GM20000 (cell line): ENCODE data around the gene DSCAM.
"Not testable (repeated sequence)": the region's sequence is repeated elsewhere in the genome, so short reads cannot be mapped to it uniquely, and the experiment has no call there.

Source experiments
- DNase-seq: peaks from one replicate; pipeline ENCODE4 v3.0.0; 2012; ENCODE audit warnings: low spot score
- CTCF ChIP-seq: IDR thresholded peaks from 2 replicates; pipeline ENCODE4 v1.5.1; 2012; ENCODE audit warnings: mild to moderate bottlenecking, control low read depth; ENCODE audit errors: extremely low read depth, missing control alignments

The DSCAM gene

GRCh38 chr21:40041446-40041845 is 805.5 kb downstream of the DSCAM start:
- DNase-seq, result no peak
- no peak for TF ChIP-seq CTCF

- DNase-seq, result not testable (repeated sequence)
Measured at GRCh38 chr21:40033156-40033782, 813.7 kb downstream of the DSCAM start.

GRCh38 chr21:40029888-40030287 is 817.1 kb downstream of the DSCAM start:
- no peak for DNase-seq
- TF ChIP-seq CTCF, result no peak

GRCh38 chr21:40028393-40028792 is 818.6 kb downstream of the DSCAM start:
- DNase-seq, result not testable (repeated sequence)

- no peak for DNase-seq
- TF ChIP-seq CTCF, result no peak
Measured at GRCh38 chr21:40021558-40022351, 825.2 kb downstream of the DSCAM start.

GRCh38 chr21:40020651-40021050 is 826.3 kb downstream of the DSCAM start:
- DNase-seq, result no peak
- TF ChIP-seq CTCF, result no peak

- DNase-seq, result no peak
- TF ChIP-seq CTCF, result no peak
Measured at GRCh38 chr21:40018871-40019475, 828.0 kb downstream of the DSCAM start.

- no peak for TF ChIP-seq CTCF
- no peak for DNase-seq
Measured at GRCh38 chr21:40016667-40017066, 830.3 kb downstream of the DSCAM start.
